H1 (cell line): ENCODE measurements around the gene TACC2. TPM values are rescaled to one million over a fixed set of nuclear protein-coding genes. Genes with fewer than 3 reads are reported as not detected.

Experiments used
- CBX8 ChIP-seq: fragments of 300-800, 300-1000 bp; sonication (generic); IDR thresholded peaks from 2 replicates; pipeline ENCODE4 v1.7.1; 2016; ENCODE audit warnings: low read depth, low read length, borderline replicate concordance
- polyA plus RNA-seq, 7 experiments: library from polyadenylated mRNA; depleted of rRNA in 3 of 7; stranded (reverse) in 5 of 7; unstranded in 2 of 7; fragments of >200 nt in 5 of 7; fragments of 200-250 nt in 2 of 7; gene quantifications; 1 replicate in 5 of 7; 2 replicates in 1 of 7; 4 replicates in 1 of 7; pipeline versions ENCODE4 v1.2.1 to v1.2.3, GENCODE V29; 2011 to 2013; ENCODE audit warnings: missing spikeins in 2 of 7, mixed read lengths in 2 of 7
- total RNA-seq: library from RNA; stranded (reverse); fragmentation: NEBNext Ultra II Directional; extraction: Animal tissue kit (Norgen Biotek cat#: 25700); gene quantifications from 2 replicates; pipeline ENCODE4 v1.2.1, GENCODE V29; 2021
- TF ChIP-seq, protein P1 (sequence below): fragments of 300-600 bp; sonication (generic); IDR thresholded peaks from 2 replicates; pipeline ENCODE4 v1.7.1; 2012; ENCODE audit warnings: low read length, moderate library complexity, mild to moderate bottlenecking, inconsistent platforms; ENCODE audit not compliant: insufficient replicate concordance

Gene TACC2
- total and polyA plus RNA-seq, 2 of the 8 experiments (the other 6 are each of a cell fraction or from before 2014, with no cell fraction given) = 21.2 to 46.6 TPM

DNA sequence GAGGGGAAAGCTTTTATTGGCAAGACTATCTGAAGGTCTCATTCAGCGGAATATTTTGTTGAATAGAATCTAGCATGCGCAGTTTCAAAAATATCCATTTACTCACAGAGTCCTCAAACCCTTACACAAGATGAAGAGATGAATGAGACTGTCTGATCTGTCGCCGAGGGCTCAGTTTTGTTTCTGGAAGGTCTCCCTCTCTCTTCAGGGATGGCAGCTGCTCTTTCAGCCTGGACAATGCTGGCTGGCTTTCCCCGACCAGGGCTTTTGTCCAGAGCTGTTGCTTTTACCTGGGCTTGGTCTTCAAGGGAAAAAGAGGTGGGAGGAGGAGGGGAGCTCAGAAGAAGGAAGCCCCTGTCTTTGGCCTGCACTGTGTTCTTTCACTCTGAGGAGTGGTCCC, 200.2 kb downstream of the TACC2 start (continued):
- TF ChIP-seq, protein P1, sequence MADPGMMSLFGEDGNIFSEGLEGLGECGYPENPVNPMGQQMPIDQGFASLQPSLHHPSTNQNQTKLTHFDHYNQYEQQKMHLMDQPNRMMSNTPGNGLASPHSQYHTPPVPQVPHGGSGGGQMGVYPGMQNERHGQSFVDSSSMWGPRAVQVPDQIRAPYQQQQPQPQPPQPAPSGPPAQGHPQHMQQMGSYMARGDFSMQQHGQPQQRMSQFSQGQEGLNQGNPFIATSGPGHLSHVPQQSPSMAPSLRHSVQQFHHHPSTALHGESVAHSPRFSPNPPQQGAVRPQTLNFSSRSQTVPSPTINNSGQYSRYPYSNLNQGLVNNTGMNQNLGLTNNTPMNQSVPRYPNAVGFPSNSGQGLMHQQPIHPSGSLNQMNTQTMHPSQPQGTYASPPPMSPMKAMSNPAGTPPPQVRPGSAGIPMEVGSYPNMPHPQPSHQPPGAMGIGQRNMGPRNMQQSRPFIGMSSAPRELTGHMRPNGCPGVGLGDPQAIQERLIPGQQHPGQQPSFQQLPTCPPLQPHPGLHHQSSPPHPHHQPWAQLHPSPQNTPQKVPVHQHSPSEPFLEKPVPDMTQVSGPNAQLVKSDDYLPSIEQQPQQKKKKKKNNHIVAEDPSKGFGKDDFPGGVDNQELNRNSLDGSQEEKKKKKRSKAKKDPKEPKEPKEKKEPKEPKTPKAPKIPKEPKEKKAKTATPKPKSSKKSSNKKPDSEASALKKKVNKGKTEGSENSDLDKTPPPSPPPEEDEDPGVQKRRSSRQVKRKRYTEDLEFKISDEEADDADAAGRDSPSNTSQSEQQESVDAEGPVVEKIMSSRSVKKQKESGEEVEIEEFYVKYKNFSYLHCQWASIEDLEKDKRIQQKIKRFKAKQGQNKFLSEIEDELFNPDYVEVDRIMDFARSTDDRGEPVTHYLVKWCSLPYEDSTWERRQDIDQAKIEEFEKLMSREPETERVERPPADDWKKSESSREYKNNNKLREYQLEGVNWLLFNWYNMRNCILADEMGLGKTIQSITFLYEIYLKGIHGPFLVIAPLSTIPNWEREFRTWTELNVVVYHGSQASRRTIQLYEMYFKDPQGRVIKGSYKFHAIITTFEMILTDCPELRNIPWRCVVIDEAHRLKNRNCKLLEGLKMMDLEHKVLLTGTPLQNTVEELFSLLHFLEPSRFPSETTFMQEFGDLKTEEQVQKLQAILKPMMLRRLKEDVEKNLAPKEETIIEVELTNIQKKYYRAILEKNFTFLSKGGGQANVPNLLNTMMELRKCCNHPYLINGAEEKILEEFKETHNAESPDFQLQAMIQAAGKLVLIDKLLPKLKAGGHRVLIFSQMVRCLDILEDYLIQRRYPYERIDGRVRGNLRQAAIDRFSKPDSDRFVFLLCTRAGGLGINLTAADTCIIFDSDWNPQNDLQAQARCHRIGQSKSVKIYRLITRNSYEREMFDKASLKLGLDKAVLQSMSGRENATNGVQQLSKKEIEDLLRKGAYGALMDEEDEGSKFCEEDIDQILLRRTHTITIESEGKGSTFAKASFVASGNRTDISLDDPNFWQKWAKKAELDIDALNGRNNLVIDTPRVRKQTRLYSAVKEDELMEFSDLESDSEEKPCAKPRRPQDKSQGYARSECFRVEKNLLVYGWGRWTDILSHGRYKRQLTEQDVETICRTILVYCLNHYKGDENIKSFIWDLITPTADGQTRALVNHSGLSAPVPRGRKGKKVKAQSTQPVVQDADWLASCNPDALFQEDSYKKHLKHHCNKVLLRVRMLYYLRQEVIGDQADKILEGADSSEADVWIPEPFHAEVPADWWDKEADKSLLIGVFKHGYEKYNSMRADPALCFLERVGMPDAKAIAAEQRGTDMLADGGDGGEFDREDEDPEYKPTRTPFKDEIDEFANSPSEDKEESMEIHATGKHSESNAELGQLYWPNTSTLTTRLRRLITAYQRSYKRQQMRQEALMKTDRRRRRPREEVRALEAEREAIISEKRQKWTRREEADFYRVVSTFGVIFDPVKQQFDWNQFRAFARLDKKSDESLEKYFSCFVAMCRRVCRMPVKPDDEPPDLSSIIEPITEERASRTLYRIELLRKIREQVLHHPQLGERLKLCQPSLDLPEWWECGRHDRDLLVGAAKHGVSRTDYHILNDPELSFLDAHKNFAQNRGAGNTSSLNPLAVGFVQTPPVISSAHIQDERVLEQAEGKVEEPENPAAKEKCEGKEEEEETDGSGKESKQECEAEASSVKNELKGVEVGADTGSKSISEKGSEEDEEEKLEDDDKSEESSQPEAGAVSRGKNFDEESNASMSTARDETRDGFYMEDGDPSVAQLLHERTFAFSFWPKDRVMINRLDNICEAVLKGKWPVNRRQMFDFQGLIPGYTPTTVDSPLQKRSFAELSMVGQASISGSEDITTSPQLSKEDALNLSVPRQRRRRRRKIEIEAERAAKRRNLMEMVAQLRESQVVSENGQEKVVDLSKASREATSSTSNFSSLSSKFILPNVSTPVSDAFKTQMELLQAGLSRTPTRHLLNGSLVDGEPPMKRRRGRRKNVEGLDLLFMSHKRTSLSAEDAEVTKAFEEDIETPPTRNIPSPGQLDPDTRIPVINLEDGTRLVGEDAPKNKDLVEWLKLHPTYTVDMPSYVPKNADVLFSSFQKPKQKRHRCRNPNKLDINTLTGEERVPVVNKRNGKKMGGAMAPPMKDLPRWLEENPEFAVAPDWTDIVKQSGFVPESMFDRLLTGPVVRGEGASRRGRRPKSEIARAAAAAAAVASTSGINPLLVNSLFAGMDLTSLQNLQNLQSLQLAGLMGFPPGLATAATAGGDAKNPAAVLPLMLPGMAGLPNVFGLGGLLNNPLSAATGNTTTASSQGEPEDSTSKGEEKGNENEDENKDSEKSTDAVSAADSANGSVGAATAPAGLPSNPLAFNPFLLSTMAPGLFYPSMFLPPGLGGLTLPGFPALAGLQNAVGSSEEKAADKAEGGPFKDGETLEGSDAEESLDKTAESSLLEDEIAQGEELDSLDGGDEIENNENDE = no peak
- no peak for TF ChIP-seq CBX8
